ENCODE results near the gene CTSZ.
"Not testable (repeated sequence)": the region's sequence is repeated elsewhere in the genome, so short reads cannot be mapped to it uniquely, and the experiment has no call there.

The CTSZ gene

GRCh38 chr20:58959652-58960051 lies 47.4 kb downstream of the CTSZ start:
- no peak overlapping the region for H3K27ac ChIP-seq
- DNase-seq (ENCODE audit: low read depth, low spot score): no peak

- DNase-seq (ENCODE audit: low read depth, low spot score): no peak
- no peak overlapping the region for H3K27ac ChIP-seq
These were observed 51.0 kb downstream of the CTSZ start for GRCh38 chr20:58956078-58956477.

GRCh38 chr20:58953050-58953449 lies 54.0 kb downstream of the CTSZ start:
- no peak for DNase-seq (ENCODE audit: low read depth, low spot score)
- no peak overlapping the region for H3K27ac ChIP-seq

- no peak for DNase-seq (ENCODE audit: low read depth, low spot score)
These were observed 56.5 kb downstream of the CTSZ start for GRCh38 chr20:58950603-58951002.

GRCh38 chr20:58947797-58948388 lies 59.2 kb downstream of the CTSZ start:
- not testable (repeated sequence) for DNase-seq (ENCODE audit: low read depth, low spot score); H3K27ac ChIP-seq

More at GRCh38 chr20:58950603-58951002, 56.5 kb downstream of the CTSZ start:
- no peak overlapping the region for H3K27ac ChIP-seq

- no peak overlapping the region for H3K27ac ChIP-seq
- no peak for DNase-seq (ENCODE audit: low read depth, low spot score)
These were observed 61.0 kb downstream of the CTSZ start for GRCh38 chr20:58945965-58946631.
